HCT116 (cell line): Measurements from ENCODE around the gene MED27. TPM values are rescaled to one million over a fixed set of nuclear protein-coding genes. Genes with fewer than 3 reads are reported as not detected.

ENCODE experiments used
- ATAC-seq: fragments of 200-7000 bp; cut with Tn5 transposase; 2 replicates; pipeline ENCODE4 v1.9.1; 2020; ENCODE audit warnings: mild to moderate bottlenecking, moderate library complexity
- BruUV-seq: library from RNA; stranded (reverse); fragments of 400-500 nt; replicated peaks from 2 replicates; lab custom pipeline; 2021; lab: Mats Ljungman, UMichigan
- CTCF ChIA-PET: fragments of 300-600 bp; sonication (Branson Sonifier 250); formaldehyde crosslinking; loops from one replicate; lab custom pipeline; 2021; ENCODE audit warnings: antibody characterized with exemption; lab: Charles Lee
- POLR2A ChIA-PET: fragments of 300-600, 350-600 bp; sonication (Branson Sonifier 250); formaldehyde crosslinking; loops from one replicate; lab custom pipeline; 2021; ENCODE audit warnings: antibody characterized with exemption; lab: Charles Lee
- RAD21 ChIA-PET, 2 experiments: fragments of 300-600 bp; sonication (Branson Sonifier 250); formaldehyde crosslinking; loops; one replicate each; lab custom pipeline; 2023; ENCODE audit warnings: low total read pairs in 2 of 2; ENCODE audit not compliant: uncharacterized antibody in 2 of 2, unreplicated experiment in 2 of 2, low non-redundant PET in 1 of 2; lab: Charles Lee
- DNase-seq: peaks from one replicate; pipeline ENCODE4 v3.0.0-alpha.2; 2010; ENCODE audit warnings: low read depth, low spot score
- H2AFZ ChIP-seq: fragments of 200-600 bp; shearing (Covaris generic), sonication (generic); 2 replicates; pipeline ENCODE4 v1.6.1; 2017; ENCODE audit warnings: low read depth, mixed run types, mixed read lengths, antibody characterized with exemption, low read length; ENCODE audit not compliant: poor library complexity, severe bottlenecking
- H3K27ac ChIP-seq: 2 replicates; pipeline ENCODE4 v1.5.1; 2012; ENCODE audit warnings: low read depth, low read length
- H3K27me3 ChIP-seq: fragments of 200-600 bp; sonication (generic); 2 replicates; pipeline ENCODE4 v1.6.1; 2016; ENCODE audit warnings: mixed run types, low read length, mixed read lengths; ENCODE audit not compliant: insufficient read depth
- H3K36me3 ChIP-seq, 2 experiments: fragments of 200-500 bp in 1 of 2; fragments of 200-600 bp in 1 of 2; sonication (Bioruptor generic) in 1 of 2; sonication (generic) in 1 of 2; 2 replicates each; pipeline versions ENCODE4 v1.5.1 to v1.6.1; 2014 to 2016; ENCODE audit warnings: low read length in 2 of 2, inconsistent platforms in 1 of 2, mixed read lengths in 1 of 2, mixed run types in 1 of 2; ENCODE audit not compliant: insufficient read depth in 2 of 2, control insufficient read depth in 1 of 2
- H3K4me1 ChIP-seq, 2 experiments: fragments of 200-600 bp in 1 of 2; sonication (generic) in 1 of 2; 2 replicates each; pipeline versions ENCODE4 v1.5.1 to v1.6.1; 2012 to 2017; ENCODE audit warnings: low read length in 2 of 2, inconsistent platforms in 1 of 2, mild to moderate bottlenecking in 1 of 2, mixed read lengths in 1 of 2, mixed run types in 1 of 2, moderate library complexity in 1 of 2; ENCODE audit not compliant: insufficient read depth in 2 of 2, control insufficient read depth in 1 of 2
- H3K4me2 ChIP-seq: fragments of 200-600 bp; sonication (generic); 2 replicates; pipeline ENCODE4 v1.6.1; 2017; ENCODE audit warnings: mixed run types, low read length, mixed read lengths
- H3K4me3 ChIP-seq, 2 experiments: fragments of 200-600 bp in 1 of 2; sonication (generic) in 1 of 2; replicated peaks in 1 of 2; 2 replicates each; pipeline ENCODE4 v1.5.1; 2011 to 2016; ENCODE audit warnings: low read length in 2 of 2, control low read depth in 1 of 2, low read depth in 1 of 2, mild to moderate bottlenecking in 1 of 2, mixed read lengths in 1 of 2, mixed run types in 1 of 2
- H3K79me2 ChIP-seq: fragments of 200-600 bp; sonication (generic); 2 replicates; pipeline ENCODE4 v1.6.1; 2017; ENCODE audit warnings: mild to moderate bottlenecking, mixed run types, low read length, moderate library complexity, mixed read lengths; ENCODE audit not compliant: insufficient read depth
- H3K9ac ChIP-seq: fragments of 200-600 bp; sonication (generic); 2 replicates; pipeline ENCODE4 v1.6.1; 2016; ENCODE audit warnings: low read length, mixed read lengths
- H3K9me2 ChIP-seq: fragments of 200-600 bp; sonication (generic), shearing (Covaris generic); 2 replicates; pipeline ENCODE4 v1.6.1; 2017; ENCODE audit warnings: mixed run types, mild to moderate bottlenecking, moderate library complexity; ENCODE audit not compliant: insufficient read depth
- H3K9me3 ChIP-seq, 2 experiments: fragments of 200-500 bp in 1 of 2; fragments of 200-600 bp in 1 of 2; sonication (Bioruptor generic) in 1 of 2; sonication (generic) in 1 of 2; 2 replicates each; pipeline ENCODE4 v1.6.1; 2014 to 2017; ENCODE audit warnings: low read length in 2 of 2, mixed read lengths in 2 of 2, inconsistent platforms in 1 of 2, low read depth in 1 of 2, mild to moderate bottlenecking in 1 of 2, mixed run types in 1 of 2, moderate library complexity in 1 of 2; ENCODE audit not compliant: control insufficient read depth in 1 of 2, insufficient read depth in 1 of 2
- H4K20me1 ChIP-seq: fragments of 200-600 bp; sonication (generic), shearing (Covaris generic); 2 replicates; pipeline ENCODE4 v1.6.1; 2017; ENCODE audit warnings: mixed run types, mild to moderate bottlenecking, moderate library complexity; ENCODE audit not compliant: insufficient read depth
- CEBPB ChIP-seq: IDR thresholded peaks from 2 replicates; pipeline ENCODE4 v1.6.1; 2012; ENCODE audit warnings: low read depth
- EGR1 ChIP-seq: IDR thresholded peaks from 2 replicates; pipeline ENCODE4 v1.6.1; 2012; ENCODE audit warnings: low read depth
- ELF1 ChIP-seq: IDR thresholded peaks from 2 replicates; pipeline ENCODE4 v1.6.1; 2012; ENCODE audit warnings: low read depth, borderline replicate concordance
- EZH2 ChIP-seq: fragments of 200-600 bp; sonication (generic); IDR thresholded peaks from 2 replicates; pipeline ENCODE4 v1.6.1; 2017; ENCODE audit warnings: antibody characterized with exemption, mixed run types
- EZH2phosphoT487 ChIP-seq: fragments of 200-600 bp; IDR thresholded peaks from 2 replicates; pipeline ENCODE4 v1.6.1; 2018; ENCODE audit warnings: antibody characterized with exemption, borderline replicate concordance
- FOSL1 ChIP-seq: IDR thresholded peaks from 2 replicates; pipeline ENCODE4 v1.6.1; 2012; ENCODE audit warnings: low read depth
- JUND ChIP-seq: IDR thresholded peaks from 2 replicates; pipeline ENCODE4 v1.6.1; 2012
- POLR2AphosphoS5 ChIP-seq: IDR thresholded peaks from 2 replicates; pipeline ENCODE4 v1.6.1; 2011; ENCODE audit warnings: mild to moderate bottlenecking, low read depth, low read length, moderate library complexity
- SIN3A ChIP-seq: IDR thresholded peaks from 2 replicates; pipeline ENCODE4 v1.6.1; 2012; ENCODE audit warnings: low read depth
- SP1 ChIP-seq: IDR thresholded peaks from 2 replicates; pipeline ENCODE4 v1.6.1; 2012; ENCODE audit warnings: low read depth
- SRF ChIP-seq: IDR thresholded peaks from 2 replicates; pipeline ENCODE4 v1.6.1; 2012; ENCODE audit warnings: low read depth
- TCF7L2 ChIP-seq: IDR thresholded peaks from 2 replicates; pipeline ENCODE4 v1.7.0; 2011; ENCODE audit warnings: borderline replicate concordance, inconsistent platforms; ENCODE audit not compliant: insufficient read depth, insufficient read length; ENCODE audit errors: extremely low read depth
- YY1 ChIP-seq: IDR thresholded peaks from 2 replicates; pipeline ENCODE4 v1.6.1; 2011; ENCODE audit warnings: low read length, low read depth, moderate library complexity, mild to moderate bottlenecking; ENCODE audit not compliant: insufficient replicate concordance; ENCODE audit errors: extremely low read depth
- ZFX ChIP-seq: fragments of 450-650 bp; IDR thresholded peaks from 2 replicates; pipeline ENCODE4 v1.6.1; 2017
- intact Hi-C: fragments of 100-400 bp; cut with micrococcal nuclease; formaldehyde crosslinking; loops from 2 replicates; pipeline ENCODE4 v1.10.0; 2022
- total RNA-seq: library from RNA; stranded (reverse); gene quantifications from one replicate; pipeline ENCODE4 v1.2.1, GENCODE V29; 2021; ENCODE audit not compliant: unreplicated experiment
- TF ChIP-seq, protein P1 (sequence below): IDR thresholded peaks from 2 replicates; pipeline ENCODE4 v1.6.1; 2011; ENCODE audit warnings: mild to moderate bottlenecking, low read length, moderate library complexity; ENCODE audit not compliant: insufficient replicate concordance; ENCODE audit errors: extremely low read depth
- TF ChIP-seq, protein P2 (sequence below): IDR thresholded peaks from 2 replicates; pipeline ENCODE4 v1.6.1; 2012; ENCODE audit warnings: low read depth
- TF ChIP-seq, protein P3 (sequence below): IDR thresholded peaks from 2 replicates; pipeline ENCODE4 v1.6.1; 2012
- TF ChIP-seq, protein P4 (sequence below): IDR thresholded peaks from 2 replicates; pipeline ENCODE4 v1.6.1; 2012

Gene MED27
- total RNA-seq, 1 experiment from 2014 or later = 26.9 TPM

DNA sequence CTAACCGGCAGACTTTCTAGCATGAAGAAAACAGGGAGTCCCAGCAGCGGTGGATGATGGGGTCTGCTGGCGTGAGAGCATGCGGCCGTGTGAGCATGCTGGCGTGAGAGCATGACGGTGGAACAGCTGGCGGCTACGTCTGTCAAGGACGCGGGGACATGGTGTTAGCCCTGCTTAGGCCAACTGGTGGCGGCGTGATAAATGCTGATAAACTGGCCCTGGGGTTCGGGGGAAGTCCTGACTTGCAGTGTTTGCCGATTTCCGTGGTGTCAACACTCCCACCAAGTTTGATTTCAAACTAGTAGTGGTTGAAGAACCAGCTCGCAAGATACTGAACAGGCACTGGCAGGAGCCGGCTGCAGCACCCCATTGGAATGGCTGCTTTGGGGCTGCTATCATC is 217.4 kb downstream of the MED27 start (continued):
- TF ChIP-seq, protein P1, sequence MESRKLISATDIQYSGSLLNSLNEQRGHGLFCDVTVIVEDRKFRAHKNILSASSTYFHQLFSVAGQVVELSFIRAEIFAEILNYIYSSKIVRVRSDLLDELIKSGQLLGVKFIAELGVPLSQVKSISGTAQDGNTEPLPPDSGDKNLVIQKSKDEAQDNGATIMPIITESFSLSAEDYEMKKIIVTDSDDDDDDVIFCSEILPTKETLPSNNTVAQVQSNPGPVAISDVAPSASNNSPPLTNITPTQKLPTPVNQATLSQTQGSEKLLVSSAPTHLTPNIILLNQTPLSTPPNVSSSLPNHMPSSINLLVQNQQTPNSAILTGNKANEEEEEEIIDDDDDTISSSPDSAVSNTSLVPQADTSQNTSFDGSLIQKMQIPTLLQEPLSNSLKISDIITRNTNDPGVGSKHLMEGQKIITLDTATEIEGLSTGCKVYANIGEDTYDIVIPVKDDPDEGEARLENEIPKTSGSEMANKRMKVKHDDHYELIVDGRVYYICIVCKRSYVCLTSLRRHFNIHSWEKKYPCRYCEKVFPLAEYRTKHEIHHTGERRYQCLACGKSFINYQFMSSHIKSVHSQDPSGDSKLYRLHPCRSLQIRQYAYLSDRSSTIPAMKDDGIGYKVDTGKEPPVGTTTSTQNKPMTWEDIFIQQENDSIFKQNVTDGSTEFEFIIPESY = no peak
- TF ChIP-seq POLR2AphosphoS5 (no peak), EGR1 (no peak), SP1 (no peak), EZH2phosphoT487 (no peak)
- TF ChIP-seq, protein P2, sequence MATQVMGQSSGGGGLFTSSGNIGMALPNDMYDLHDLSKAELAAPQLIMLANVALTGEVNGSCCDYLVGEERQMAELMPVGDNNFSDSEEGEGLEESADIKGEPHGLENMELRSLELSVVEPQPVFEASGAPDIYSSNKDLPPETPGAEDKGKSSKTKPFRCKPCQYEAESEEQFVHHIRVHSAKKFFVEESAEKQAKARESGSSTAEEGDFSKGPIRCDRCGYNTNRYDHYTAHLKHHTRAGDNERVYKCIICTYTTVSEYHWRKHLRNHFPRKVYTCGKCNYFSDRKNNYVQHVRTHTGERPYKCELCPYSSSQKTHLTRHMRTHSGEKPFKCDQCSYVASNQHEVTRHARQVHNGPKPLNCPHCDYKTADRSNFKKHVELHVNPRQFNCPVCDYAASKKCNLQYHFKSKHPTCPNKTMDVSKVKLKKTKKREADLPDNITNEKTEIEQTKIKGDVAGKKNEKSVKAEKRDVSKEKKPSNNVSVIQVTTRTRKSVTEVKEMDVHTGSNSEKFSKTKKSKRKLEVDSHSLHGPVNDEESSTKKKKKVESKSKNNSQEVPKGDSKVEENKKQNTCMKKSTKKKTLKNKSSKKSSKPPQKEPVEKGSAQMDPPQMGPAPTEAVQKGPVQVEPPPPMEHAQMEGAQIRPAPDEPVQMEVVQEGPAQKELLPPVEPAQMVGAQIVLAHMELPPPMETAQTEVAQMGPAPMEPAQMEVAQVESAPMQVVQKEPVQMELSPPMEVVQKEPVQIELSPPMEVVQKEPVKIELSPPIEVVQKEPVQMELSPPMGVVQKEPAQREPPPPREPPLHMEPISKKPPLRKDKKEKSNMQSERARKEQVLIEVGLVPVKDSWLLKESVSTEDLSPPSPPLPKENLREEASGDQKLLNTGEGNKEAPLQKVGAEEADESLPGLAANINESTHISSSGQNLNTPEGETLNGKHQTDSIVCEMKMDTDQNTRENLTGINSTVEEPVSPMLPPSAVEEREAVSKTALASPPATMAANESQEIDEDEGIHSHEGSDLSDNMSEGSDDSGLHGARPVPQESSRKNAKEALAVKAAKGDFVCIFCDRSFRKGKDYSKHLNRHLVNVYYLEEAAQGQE = no peak

DNA sequence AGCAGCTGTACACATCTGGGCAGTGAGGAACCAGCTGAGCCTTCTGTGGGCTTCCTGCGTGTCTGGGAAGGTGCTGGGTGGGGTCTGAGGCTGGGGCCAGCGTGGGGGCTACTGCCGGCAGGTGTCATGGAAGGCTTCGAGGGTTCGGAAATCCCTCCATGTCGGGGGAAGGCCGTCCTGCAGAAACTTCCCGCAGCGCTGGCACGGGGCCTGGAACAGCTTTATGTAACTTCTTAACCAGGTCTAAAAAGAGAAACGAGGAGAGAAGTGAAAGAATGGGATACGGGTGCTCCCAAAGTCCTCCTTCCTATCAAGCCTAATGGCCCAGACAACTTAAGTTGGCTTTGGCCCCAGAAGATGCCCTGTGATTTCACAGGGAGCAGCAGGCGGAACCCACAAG is 219.2 kb downstream of the MED27 start:
- H3K36me3 ChIP-seq = no peaks in the 10 kb centered on the region
- no peak overlapping the region for H3K4me3 ChIP-seq
- no peaks in the 10 kb centered on the region for H4K20me1 ChIP-seq
- no peaks in the 10 kb centered on the region for H3K9me3 ChIP-seq
- no TSS peak for BruUV-seq
- no peak overlapping the region for H2AFZ ChIP-seq
- DNase-seq = no peak
- intact Hi-C loops = no loop called here
- H3K9ac ChIP-seq = no peak overlapping the region
- no peak for ATAC-seq
- H3K27me3 ChIP-seq = no peaks in the 10 kb centered on the region
- CTCF ChIA-PET = no interaction called here
- RAD21 ChIA-PET = no interaction called here
- H3K4me2 ChIP-seq = no peak overlapping the region
- POLR2A ChIA-PET = no interaction called here
- no peaks in the 10 kb centered on the region for H3K4me1 ChIP-seq
- no peaks in the 10 kb centered on the region for H3K9me2 ChIP-seq
- H3K27ac ChIP-seq = no peak overlapping the region
- no peaks in the 10 kb centered on the region for H3K79me2 ChIP-seq
- no peak for TF ChIP-seq ZFX
- TF ChIP-seq EZH2phosphoT487 = no peak
- TF ChIP-seq EZH2 = no peak
- TF ChIP-seq POLR2AphosphoS5 = no peak
- TF ChIP-seq, protein P1 = no peak
- TF ChIP-seq SP1 = no peak
- TF ChIP-seq SIN3A = no peak
- TF ChIP-seq ELF1 = no peak
- no peak for TF ChIP-seq YY1
- no peak for TF ChIP-seq EGR1
- TF ChIP-seq, protein P3, sequence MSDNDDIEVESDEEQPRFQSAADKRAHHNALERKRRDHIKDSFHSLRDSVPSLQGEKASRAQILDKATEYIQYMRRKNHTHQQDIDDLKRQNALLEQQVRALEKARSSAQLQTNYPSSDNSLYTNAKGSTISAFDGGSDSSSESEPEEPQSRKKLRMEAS = no peak
- no peak for TF ChIP-seq TCF7L2
- no peak for TF ChIP-seq FOSL1
- TF ChIP-seq SRF = no peak
- TF ChIP-seq CEBPB = no peak
- TF ChIP-seq JUND = no peak
- TF ChIP-seq, protein P4, sequence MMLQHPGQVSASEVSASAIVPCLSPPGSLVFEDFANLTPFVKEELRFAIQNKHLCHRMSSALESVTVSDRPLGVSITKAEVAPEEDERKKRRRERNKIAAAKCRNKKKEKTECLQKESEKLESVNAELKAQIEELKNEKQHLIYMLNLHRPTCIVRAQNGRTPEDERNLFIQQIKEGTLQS = no peak
